ENCODE measurements around the gene ELOVL1.
"Not testable (repeated sequence)": the region's sequence is repeated elsewhere in the genome, so short reads cannot be mapped to it uniquely, and the experiment has no call there.

Gene ELOVL1

DNA sequence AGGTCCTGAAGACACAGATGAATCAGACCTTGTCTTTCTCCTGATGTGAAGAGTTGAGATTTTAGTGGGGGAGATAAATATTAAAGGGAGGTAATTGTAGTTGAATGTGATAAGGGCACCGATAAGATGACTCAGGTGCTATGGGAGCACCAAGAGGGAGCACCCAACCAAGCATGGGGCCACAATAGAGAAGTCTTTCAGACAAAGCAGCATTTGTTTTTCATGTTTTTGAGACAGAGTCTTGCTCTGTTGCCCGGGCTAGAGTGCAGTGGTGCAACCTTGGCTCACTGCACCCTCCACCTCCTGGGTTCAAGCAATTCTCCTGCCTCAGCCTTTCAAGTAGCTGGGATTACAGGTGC, 38.0 kb upstream of the ELOVL1 start:
- Histone ChIP-seq H3K4me3 (IDR thresholded peaks at IDR 0.05; ENCODE audit: insufficient read depth, low read depth, low read length) (no peak overlapping the region), H3K9ac (no peak overlapping the region), H3K36me3 (ENCODE audit: insufficient read depth) (peaks cover 3% of the 10 kb centered on the region; the same call in 1 of the 2 replicates), H3K27ac (no peak overlapping the region), H3K4me2 (no peak overlapping the region), H3K4me1 (ENCODE audit: low read depth, poor library complexity, severe bottlenecking) (no peaks in the 10 kb centered on the region), H3K27me3 (ENCODE audit: insufficient read depth, low read depth) (no peaks in the 10 kb centered on the region), H3K79me2 (ENCODE audit: insufficient read depth, low read depth) (no peaks in the 10 kb centered on the region), H2AFZ (ENCODE audit: low read depth) (no peak overlapping the region), H4K20me1 (ENCODE audit: insufficient read depth) (no peaks in the 10 kb centered on the region)
- TF ChIP-seq, protein P1, sequence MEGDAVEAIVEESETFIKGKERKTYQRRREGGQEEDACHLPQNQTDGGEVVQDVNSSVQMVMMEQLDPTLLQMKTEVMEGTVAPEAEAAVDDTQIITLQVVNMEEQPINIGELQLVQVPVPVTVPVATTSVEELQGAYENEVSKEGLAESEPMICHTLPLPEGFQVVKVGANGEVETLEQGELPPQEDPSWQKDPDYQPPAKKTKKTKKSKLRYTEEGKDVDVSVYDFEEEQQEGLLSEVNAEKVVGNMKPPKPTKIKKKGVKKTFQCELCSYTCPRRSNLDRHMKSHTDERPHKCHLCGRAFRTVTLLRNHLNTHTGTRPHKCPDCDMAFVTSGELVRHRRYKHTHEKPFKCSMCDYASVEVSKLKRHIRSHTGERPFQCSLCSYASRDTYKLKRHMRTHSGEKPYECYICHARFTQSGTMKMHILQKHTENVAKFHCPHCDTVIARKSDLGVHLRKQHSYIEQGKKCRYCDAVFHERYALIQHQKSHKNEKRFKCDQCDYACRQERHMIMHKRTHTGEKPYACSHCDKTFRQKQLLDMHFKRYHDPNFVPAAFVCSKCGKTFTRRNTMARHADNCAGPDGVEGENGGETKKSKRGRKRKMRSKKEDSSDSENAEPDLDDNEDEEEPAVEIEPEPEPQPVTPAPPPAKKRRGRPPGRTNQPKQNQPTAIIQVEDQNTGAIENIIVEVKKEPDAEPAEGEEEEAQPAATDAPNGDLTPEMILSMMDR (conservative IDR thresholded peaks at IDR 0.05; ENCODE audit: low read depth, low read length) = no peak

DNA sequence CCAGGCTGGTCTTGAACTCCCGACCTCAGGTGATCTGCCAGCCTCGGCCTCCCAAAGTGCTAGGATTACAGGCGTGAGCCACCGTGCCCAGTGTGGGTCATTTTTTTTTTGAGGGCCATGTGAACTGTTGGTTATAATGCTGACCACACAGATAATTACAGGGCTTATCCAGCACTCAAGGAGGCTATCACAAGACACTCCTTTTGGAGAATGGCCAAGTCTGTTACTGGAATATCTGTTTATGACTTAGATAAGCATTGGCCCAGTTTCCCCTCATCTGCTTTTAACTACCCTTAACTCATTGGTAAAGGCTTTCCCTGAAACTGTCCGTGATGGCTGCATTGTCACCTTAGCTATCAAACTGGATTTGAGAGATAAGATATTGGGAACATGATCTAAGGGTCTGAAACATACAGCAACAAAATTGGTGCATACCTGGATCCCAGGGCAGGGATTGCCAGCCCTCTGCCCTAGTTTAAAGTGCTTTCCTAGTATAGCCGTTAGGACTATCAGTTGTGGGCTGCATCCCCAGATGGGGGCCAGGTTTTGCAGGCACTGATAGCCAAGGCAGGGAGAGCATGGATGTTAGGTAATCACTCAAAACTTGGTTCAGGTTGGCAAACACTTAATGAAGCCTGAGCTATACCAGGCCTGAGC, 37.5 kb upstream of the ELOVL1 start:
- Histone ChIP-seq H4K20me1 (ENCODE audit: insufficient read depth) (no peaks in the 10 kb centered on the region), H3K4me3 (IDR thresholded peaks at IDR 0.05; ENCODE audit: insufficient read depth, low read depth, low read length) (no peak overlapping the region), H3K36me3 (ENCODE audit: insufficient read depth) (peaks cover 3% of the 10 kb centered on the region; the same call in 1 of the 2 replicates), H3K4me2 (no peak overlapping the region), H3K79me2 (ENCODE audit: insufficient read depth, low read depth) (no peaks in the 10 kb centered on the region), H3K27ac (no peak overlapping the region), H3K27me3 (ENCODE audit: insufficient read depth, low read depth) (no peaks in the 10 kb centered on the region), H2AFZ (ENCODE audit: low read depth) (no peak overlapping the region), H3K9ac (no peak overlapping the region), H3K4me1 (ENCODE audit: low read depth, poor library complexity, severe bottlenecking) (no peaks in the 10 kb centered on the region)
- TF ChIP-seq, protein P1 (conservative IDR thresholded peaks at IDR 0.05; ENCODE audit: low read depth, low read length) = no peak

DNA sequence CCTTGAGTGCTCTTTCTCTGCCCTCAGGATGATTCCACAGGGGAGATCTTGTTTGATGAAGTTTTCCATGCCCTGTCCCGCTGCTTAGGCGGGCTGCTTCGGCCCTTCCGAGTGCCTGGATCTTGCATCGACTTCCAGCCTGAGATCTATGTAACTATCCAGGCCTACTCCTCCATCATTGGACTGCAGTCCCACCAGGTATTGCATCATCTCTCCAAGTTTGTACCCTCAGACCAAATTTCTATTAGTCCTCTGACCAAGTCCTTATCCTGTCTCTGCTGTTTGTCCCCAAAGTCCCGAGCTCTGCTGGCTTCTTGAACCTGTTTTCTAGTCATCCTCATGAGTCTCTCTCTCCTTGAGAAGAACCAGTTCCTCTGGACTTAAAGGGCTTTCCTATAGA, 36.5 kb upstream of the ELOVL1 start:
- H3K9ac ChIP-seq = no peak overlapping the region
- no peaks in the 10 kb centered on the region for H3K4me1 ChIP-seq (ENCODE audit: low read depth, poor library complexity, severe bottlenecking)
- H3K4me2 ChIP-seq = no peak overlapping the region
- H3K36me3 ChIP-seq (ENCODE audit: insufficient read depth) = peaks cover 3% of the 10 kb centered on the region; the same call in 1 of the 2 replicates
- no peak overlapping the region for H3K27ac ChIP-seq
- TF ChIP-seq, protein P1 (conservative IDR thresholded peaks at IDR 0.05; ENCODE audit: low read depth, low read length) = no peak
- no peaks in the 10 kb centered on the region for H4K20me1 ChIP-seq (ENCODE audit: insufficient read depth)
- H2AFZ ChIP-seq (ENCODE audit: low read depth) = no peak overlapping the region
- H3K79me2 ChIP-seq (ENCODE audit: insufficient read depth, low read depth) = no peaks in the 10 kb centered on the region
- H3K27me3 ChIP-seq (ENCODE audit: insufficient read depth, low read depth) = no peaks in the 10 kb centered on the region
- H3K4me3 ChIP-seq (IDR thresholded peaks at IDR 0.05; ENCODE audit: insufficient read depth, low read depth, low read length) = no peak overlapping the region

DNA sequence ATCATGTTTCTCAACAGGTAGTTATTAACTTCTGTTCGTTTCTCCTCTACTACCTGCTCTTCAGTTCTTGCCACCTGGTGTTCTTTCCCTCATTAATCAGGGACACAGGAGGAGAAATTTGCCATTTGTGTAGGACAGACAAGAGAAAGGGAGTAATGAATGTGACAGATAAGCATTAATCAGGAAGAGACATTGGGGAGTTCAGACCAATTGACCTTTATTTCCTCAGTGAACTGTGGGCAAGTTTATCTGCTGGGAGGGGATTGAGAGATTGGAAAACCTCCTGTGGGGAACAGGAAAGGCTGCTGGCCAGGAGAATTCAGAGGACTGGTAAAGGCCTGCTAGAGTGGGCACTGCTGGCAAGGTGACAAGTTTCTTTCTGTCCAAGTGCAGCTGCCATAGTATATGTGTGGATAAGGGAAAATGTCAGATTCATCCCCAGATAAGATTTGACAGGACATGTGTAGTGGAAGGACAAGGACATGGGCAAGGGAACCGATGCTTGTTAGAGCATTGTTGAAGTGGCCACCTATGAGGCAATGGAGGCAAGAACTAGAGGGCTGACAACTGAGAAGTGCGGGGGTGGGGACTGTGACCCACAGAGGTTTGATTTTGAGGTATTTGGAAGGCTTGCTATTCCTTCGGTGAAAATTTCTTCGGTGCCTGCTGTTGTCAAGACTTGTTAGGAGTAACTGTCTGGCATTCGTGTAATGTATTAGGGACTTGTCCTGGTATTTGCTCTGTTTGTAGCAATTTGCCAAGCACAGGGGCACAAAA, 34.5 kb upstream of the ELOVL1 start:
- no peaks in the 10 kb centered on the region for H4K20me1 ChIP-seq (ENCODE audit: insufficient read depth)
- H2AFZ ChIP-seq (ENCODE audit: low read depth) = no peak overlapping the region
- H3K27me3 ChIP-seq (ENCODE audit: insufficient read depth, low read depth) = no peaks in the 10 kb centered on the region
- peaks cover 3% of the 10 kb centered on the region; the same call in 1 of the 2 replicates for H3K36me3 ChIP-seq (ENCODE audit: insufficient read depth)
- H3K79me2 ChIP-seq (ENCODE audit: insufficient read depth, low read depth) = no peaks in the 10 kb centered on the region
- TF ChIP-seq, protein P1 (conservative IDR thresholded peaks at IDR 0.05; ENCODE audit: low read depth, low read length) = no peak
- H3K27ac ChIP-seq = no peak overlapping the region
- H3K4me1 ChIP-seq (ENCODE audit: low read depth, poor library complexity, severe bottlenecking) = no peaks in the 10 kb centered on the region
- H3K9ac ChIP-seq = no peak overlapping the region
- no peak overlapping the region for H3K4me2 ChIP-seq
- no peak overlapping the region for H3K4me3 ChIP-seq (IDR thresholded peaks at IDR 0.05; ENCODE audit: insufficient read depth, low read depth, low read length)

DNA sequence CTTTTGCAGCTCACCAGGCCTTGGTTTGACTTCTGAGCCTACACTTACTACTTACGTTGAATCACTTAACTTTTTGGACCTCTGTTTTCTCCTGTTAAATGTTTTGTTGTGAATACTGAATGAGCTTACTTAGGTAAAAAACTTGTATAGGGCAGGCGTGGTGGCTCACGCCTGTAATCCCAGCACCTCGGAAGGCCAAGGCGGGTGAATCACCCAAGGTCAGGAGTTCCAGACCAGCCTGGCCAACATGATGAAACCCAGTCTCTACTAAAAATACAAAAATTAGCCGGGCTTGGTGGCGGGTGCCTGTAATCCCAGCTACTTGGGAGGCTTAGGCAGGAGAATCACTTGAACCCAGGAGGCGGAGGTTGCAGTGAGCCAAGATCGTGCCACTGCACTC, 32.6 kb upstream of the ELOVL1 start:
- H3K4me2 ChIP-seq = not testable (repeated sequence)

More for the DNA sequence above, 32.6 kb upstream of the ELOVL1 start:
- H3K27ac ChIP-seq; H3K79me2 ChIP-seq (ENCODE audit: insufficient read depth, low read depth); H3K4me1 ChIP-seq (ENCODE audit: low read depth, poor library complexity, severe bottlenecking); H3K4me3 ChIP-seq (IDR thresholded peaks at IDR 0.05; ENCODE audit: insufficient read depth, low read depth, low read length); H3K36me3 ChIP-seq (ENCODE audit: insufficient read depth); H3K27me3 ChIP-seq (ENCODE audit: insufficient read depth, low read depth); H2AFZ ChIP-seq (ENCODE audit: low read depth); H3K9ac ChIP-seq; H4K20me1 ChIP-seq (ENCODE audit: insufficient read depth): not testable (repeated sequence)

All from KMS-11 (cell line).